ENCODE measurements around the gene CNIH3. TPM values are rescaled to one million over a fixed set of nuclear protein-coding genes. Genes with fewer than 3 reads are reported as not detected.

Gene CNIH3
- total RNA-seq, 1 experiment from 2014 or later = 1.8 TPM

GRCh38 chr1:224785040-224785328 lies 168.9 kb downstream of the CNIH3 start:
- ChIA-PET CTCF (no interaction called here), POLR2A (no interaction called here), RAD21 (ENCODE audit: low non-redundant PET in 1 of 2, low total read pairs in 2 of 2, uncharacterized antibody in 2 of 2, unreplicated experiment in 2 of 2) (no interaction called here)
- ATAC-seq (no peak), DNase-seq (ENCODE audit: low read depth, low spot score) (no peak)
- Histone ChIP-seq H3K36me3 (ENCODE audit: control insufficient read depth in 1 of 2, insufficient read depth in 2 of 2, low read length in 2 of 2) (no peaks in the 10 kb centered on the region), H3K4me1 (ENCODE audit: control insufficient read depth in 1 of 2, insufficient read depth in 2 of 2, low read length in 2 of 2) (no peaks in the 10 kb centered on the region), H3K9me3 (ENCODE audit: control insufficient read depth in 1 of 2, insufficient read depth in 1 of 2, low read depth in 1 of 2, low read length in 2 of 2) (no peaks in the 10 kb centered on the region), H3K9me2 (ENCODE audit: insufficient read depth) (no peaks in the 10 kb centered on the region), H3K9ac (ENCODE audit: low read length) (no peak overlapping the region), H2AFZ (ENCODE audit: low read depth, low read length, poor library complexity, severe bottlenecking) (no peak overlapping the region), H3K4me3 (replicated peaks in 1 of 2; ENCODE audit: low read depth in 1 of 2, low read length in 2 of 2) (no peak overlapping the region), H3K27ac (ENCODE audit: low read depth, low read length) (no peak overlapping the region), H4K20me1 (ENCODE audit: insufficient read depth) (no peaks in the 10 kb centered on the region), H3K27me3 (ENCODE audit: insufficient read depth, low read length) (no peaks in the 10 kb centered on the region; the same call in 1 of the 2 replicates), H3K79me2 (ENCODE audit: insufficient read depth, low read length) (no peaks in the 10 kb centered on the region), H3K4me2 (ENCODE audit: low read length) (no peak overlapping the region)
- intact Hi-C loops (cut with micrococcal nuclease) = no loop called here
- TF ChIP-seq SP1 (IDR thresholded peaks at IDR 0.05; ENCODE audit: low read depth) (no peak), YY1 (IDR thresholded peaks at IDR 0.05; ENCODE audit: extremely low read depth, insufficient replicate concordance, low read depth, low read length) (no peak), FOSL1 (IDR thresholded peaks at IDR 0.05; ENCODE audit: low read depth) (no peak), RAD21 (IDR thresholded peaks at IDR 0.05; ENCODE audit: low read depth) (no peak), EZH2phosphoT487 (IDR thresholded peaks at IDR 0.05; ENCODE audit: borderline replicate concordance) (no peak), ELF1 (IDR thresholded peaks at IDR 0.05; ENCODE audit: borderline replicate concordance, low read depth) (no peak), EZH2 (IDR thresholded peaks at IDR 0.05) (no peak), REST (IDR thresholded peaks at IDR 0.05; ENCODE audit: low read depth) (no peak)
- TF ChIP-seq, protein P1, sequence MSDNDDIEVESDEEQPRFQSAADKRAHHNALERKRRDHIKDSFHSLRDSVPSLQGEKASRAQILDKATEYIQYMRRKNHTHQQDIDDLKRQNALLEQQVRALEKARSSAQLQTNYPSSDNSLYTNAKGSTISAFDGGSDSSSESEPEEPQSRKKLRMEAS (IDR thresholded peaks at IDR 0.05) = no peak
- TF ChIP-seq, protein P2, sequence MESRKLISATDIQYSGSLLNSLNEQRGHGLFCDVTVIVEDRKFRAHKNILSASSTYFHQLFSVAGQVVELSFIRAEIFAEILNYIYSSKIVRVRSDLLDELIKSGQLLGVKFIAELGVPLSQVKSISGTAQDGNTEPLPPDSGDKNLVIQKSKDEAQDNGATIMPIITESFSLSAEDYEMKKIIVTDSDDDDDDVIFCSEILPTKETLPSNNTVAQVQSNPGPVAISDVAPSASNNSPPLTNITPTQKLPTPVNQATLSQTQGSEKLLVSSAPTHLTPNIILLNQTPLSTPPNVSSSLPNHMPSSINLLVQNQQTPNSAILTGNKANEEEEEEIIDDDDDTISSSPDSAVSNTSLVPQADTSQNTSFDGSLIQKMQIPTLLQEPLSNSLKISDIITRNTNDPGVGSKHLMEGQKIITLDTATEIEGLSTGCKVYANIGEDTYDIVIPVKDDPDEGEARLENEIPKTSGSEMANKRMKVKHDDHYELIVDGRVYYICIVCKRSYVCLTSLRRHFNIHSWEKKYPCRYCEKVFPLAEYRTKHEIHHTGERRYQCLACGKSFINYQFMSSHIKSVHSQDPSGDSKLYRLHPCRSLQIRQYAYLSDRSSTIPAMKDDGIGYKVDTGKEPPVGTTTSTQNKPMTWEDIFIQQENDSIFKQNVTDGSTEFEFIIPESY (IDR thresholded peaks at IDR 0.05; ENCODE audit: extremely low read depth, insufficient replicate concordance, low read length) = no peak
- no TSS peak for BruUV-seq (replicated peaks)

All from HCT116 (cell line).